K562 (cell line): ENCODE measurements around the gene KDM2B. TPM values are rescaled to one million over a fixed set of nuclear protein-coding genes. Genes with fewer than 3 reads are reported as not detected.
A peak's percentile ranks its signal among the peaks of the same experiment; 100 is the strongest.

Experiments used
- ELF4 ChIP-seq: fragments of 450-650 bp; formaldehyde crosslinking; IDR thresholded peaks from 2 replicates; pipeline ENCODE4 v1.4.0; 2022; ENCODE audit warnings: missing genetic modification characterization
- FOXJ3 ChIP-seq: sonication (generic); formaldehyde crosslinking; IDR thresholded peaks from 2 replicates; pipeline ENCODE4 v1.4.0; 2020; ENCODE audit warnings: mild to moderate bottlenecking, missing genetic modification reagents
- HDAC3 ChIP-seq: fragments of 450-650 bp; IDR thresholded peaks from 2 replicates; pipeline ENCODE4 v1.6.1; 2018; ENCODE audit warnings: borderline replicate concordance, mild to moderate bottlenecking, moderate library complexity; ENCODE audit not compliant: partially characterized antibody
- HMG20B ChIP-seq: fragments of 250-450 bp; sonication (Bioruptor Pico); IDR thresholded peaks from 2 replicates; pipeline ENCODE4 v1.5.0; 2021; ENCODE audit warnings: mild to moderate bottlenecking
- TCFL5 ChIP-seq: fragments of 250-450 bp; sonication (Bioruptor Pico); conservative IDR thresholded peaks from 2 replicates; pipeline ENCODE4 v1.6.1; 2021; ENCODE audit warnings: mild to moderate bottlenecking, moderate library complexity, matching md5 sums
- TOE1 ChIP-seq, 2 experiments: fragments of 450-650 bp in 1 of 2; sonication (generic) in 1 of 2; formaldehyde crosslinking in 1 of 2; IDR thresholded peaks; 2 replicates each; pipeline versions ENCODE4 v1.7.1 to v1.8.0; 2016 to 2022; ENCODE audit warnings: borderline replicate concordance in 2 of 2, mild to moderate bottlenecking in 2 of 2, antibody characterized with exemption in 1 of 2, inconsistent platforms in 1 of 2, low read depth in 1 of 2, missing genetic modification reagents in 1 of 2, moderate library complexity in 1 of 2
- ZNF140 ChIP-seq: fragments of 250-450 bp; sonication (Bioruptor Pico); IDR thresholded peaks from 2 replicates; pipeline ENCODE4 v1.8.0; 2021; ENCODE audit warnings: moderate library complexity, mild to moderate bottlenecking, inconsistent platforms
- polyA plus RNA-seq, 8 experiments: library from polyadenylated mRNA; depleted of rRNA in 4 of 8; stranded (reverse) in 5 of 8; unstranded in 3 of 8; fragments of >200 nt; fragmentation: Nextera tagmentation in 2 of 8; fragmentation: Illumina TruSeq in 1 of 8; extraction: Ambion mirVana in 2 of 8; extraction: Trizol in 1 of 8; gene quantifications; 2 replicates each; pipeline versions ENCODE4 v1.2.1 to v1.2.3, GENCODE V29; 2011 to 2014; ENCODE audit warnings: inconsistent platforms in 1 of 8, missing spikeins in 1 of 8
- total RNA-seq, 7 experiments: library from RNA; depleted of rRNA in 6 of 7; stranded (reverse); fragments of >200 nt in 6 of 7; fragmentation: Illumina TruSeq in 2 of 7; extraction: Trizol in 2 of 7; gene quantifications; 2 replicates each; pipeline versions ENCODE4 v1.2.1 to v1.2.3, GENCODE V29; 2011 to 2021; ENCODE audit warnings: low replicate concordance in 1 of 7
- TF ChIP-seq, protein P1 (sequence below), 2 experiments: fragments of 450-650 bp; conservative IDR thresholded peaks; 2 replicates each; pipeline ENCODE4 v1.6.1; 2017; ENCODE audit warnings: mild to moderate bottlenecking in 2 of 2, moderate library complexity in 2 of 2
- TF ChIP-seq, protein P2 (sequence below): sonication (generic); formaldehyde crosslinking; IDR thresholded peaks from 2 replicates; pipeline ENCODE4 v1.8.0; 2022; ENCODE audit warnings: mild to moderate bottlenecking, missing genetic modification reagents
- TF ChIP-seq, protein P3 (sequence below): fragments of 250-450 bp; sonication (Bioruptor Pico); IDR thresholded peaks from 2 replicates; pipeline ENCODE4 v1.5.0; 2021; ENCODE audit warnings: mild to moderate bottlenecking, borderline replicate concordance
- TF ChIP-seq, protein P4 (sequence below): fragments of 450-650 bp; IDR thresholded peaks from 2 replicates; pipeline ENCODE4 v1.6.1; 2018; ENCODE audit warnings: mild to moderate bottlenecking, low read depth; ENCODE audit not compliant: partially characterized antibody
- TF ChIP-seq, protein P5 (sequence below): sonication (generic); formaldehyde crosslinking; IDR thresholded peaks from 2 replicates; pipeline ENCODE4 v1.8.1; 2023; ENCODE audit warnings: missing genetic modification reagents, mild to moderate bottlenecking, borderline replicate concordance

KDM2B gene
- total and polyA plus RNA-seq, 9 of the 15 experiments (the other 6 are each of a cell fraction or from before 2014, with no cell fraction given), result 7.4 to 50.5 (median 22.5) TPM

DNA sequence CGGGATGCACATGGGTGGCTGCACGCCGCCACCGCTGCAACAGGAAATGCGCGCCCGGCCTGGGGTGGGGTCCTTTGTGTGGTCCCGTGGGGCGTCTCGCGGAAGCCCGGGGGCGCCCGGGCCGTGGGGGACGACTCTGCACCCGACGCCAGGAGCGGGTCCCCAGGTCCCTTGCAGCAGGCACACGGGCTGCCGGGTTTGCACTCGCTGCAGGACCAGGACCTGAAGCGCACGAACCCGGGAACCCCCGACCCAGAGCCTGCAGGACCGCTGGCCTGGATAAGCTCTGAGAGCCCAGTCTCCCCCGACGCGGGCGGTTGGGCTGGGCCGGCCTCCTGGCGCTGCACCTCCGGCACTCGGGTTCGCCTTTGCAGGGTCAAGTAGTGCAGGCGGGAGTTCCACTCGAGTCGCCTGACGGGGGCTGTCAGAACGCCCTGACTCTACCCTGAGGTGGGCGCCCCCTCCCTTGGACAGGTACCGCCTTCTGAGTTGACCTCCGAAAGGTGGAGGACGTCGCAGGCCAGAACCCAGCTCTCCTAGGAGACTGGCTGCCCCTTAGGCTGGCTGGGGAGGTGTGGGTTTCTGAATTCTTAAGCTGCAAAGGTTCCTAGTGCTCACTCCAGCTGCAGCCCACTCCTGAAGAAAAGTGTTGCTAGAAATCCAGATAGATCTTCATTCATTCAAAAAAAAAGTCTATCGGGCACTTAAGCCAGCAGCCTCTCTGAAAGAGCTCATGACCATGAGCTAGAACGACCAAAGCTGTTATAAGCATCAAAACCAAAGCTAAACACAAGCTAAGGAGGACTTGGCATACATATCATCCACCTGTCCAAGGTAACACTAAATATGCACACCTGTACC, 113.0 kb downstream of the KDM2B start (continued):
- TF ChIP-seq, protein P1, sequence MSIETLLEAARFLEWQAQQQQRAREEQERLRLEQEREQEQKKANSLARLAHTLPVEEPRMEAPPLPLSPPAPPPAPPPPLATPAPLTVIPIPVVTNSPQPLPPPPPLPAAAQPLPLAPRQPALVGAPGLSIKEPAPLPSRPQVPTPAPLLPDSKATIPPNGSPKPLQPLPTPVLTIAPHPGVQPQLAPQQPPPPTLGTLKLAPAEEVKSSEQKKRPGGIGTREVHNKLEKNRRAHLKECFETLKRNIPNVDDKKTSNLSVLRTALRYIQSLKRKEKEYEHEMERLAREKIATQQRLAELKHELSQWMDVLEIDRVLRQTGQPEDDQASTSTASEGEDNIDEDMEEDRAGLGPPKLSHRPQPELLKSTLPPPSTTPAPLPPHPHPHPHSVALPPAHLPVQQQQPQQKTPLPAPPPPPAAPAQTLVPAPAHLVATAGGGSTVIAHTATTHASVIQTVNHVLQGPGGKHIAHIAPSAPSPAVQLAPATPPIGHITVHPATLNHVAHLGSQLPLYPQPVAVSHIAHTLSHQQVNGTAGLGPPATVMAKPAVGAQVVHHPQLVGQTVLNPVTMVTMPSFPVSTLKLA (conservative IDR thresholded peaks at IDR 0.05), result peak; percentile 24 to 76; a peak in 2 of 4 replicates
- no peak for TF ChIP-seq HDAC3
- TF ChIP-seq, protein P2, sequence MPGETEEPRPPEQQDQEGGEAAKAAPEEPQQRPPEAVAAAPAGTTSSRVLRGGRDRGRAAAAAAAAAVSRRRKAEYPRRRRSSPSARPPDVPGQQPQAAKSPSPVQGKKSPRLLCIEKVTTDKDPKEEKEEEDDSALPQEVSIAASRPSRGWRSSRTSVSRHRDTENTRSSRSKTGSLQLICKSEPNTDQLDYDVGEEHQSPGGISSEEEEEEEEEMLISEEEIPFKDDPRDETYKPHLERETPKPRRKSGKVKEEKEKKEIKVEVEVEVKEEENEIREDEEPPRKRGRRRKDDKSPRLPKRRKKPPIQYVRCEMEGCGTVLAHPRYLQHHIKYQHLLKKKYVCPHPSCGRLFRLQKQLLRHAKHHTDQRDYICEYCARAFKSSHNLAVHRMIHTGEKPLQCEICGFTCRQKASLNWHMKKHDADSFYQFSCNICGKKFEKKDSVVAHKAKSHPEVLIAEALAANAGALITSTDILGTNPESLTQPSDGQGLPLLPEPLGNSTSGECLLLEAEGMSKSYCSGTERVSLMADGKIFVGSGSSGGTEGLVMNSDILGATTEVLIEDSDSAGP, result no peak
- no peak for TF ChIP-seq ELF4 (CRISPR knock-in tag)
- TF ChIP-seq HMG20B (CRISPR knock-in tag), result no peak
- TF ChIP-seq, protein P3, sequence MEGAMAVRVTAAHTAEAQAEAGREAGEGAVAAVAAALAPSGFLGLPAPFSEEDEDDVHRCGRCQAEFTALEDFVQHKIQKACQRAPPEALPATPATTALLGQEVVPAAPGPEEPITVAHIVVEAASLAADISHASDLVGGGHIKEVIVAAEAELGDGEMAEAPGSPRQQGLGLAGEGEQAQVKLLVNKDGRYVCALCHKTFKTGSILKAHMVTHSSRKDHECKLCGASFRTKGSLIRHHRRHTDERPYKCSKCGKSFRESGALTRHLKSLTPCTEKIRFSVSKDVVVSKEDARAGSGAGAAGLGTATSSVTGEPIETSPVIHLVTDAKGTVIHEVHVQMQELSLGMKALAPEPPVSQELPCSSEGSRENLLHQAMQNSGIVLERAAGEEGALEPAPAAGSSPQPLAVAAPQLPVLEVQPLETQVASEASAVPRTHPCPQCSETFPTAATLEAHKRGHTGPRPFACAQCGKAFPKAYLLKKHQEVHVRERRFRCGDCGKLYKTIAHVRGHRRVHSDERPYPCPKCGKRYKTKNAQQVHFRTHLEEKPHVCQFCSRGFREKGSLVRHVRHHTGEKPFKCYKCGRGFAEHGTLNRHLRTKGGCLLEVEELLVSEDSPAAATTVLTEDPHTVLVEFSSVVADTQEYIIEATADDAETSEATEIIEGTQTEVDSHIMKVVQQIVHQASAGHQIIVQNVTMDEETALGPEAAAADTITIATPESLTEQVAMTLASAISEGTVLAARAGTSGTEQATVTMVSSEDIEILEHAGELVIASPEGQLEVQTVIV (CRISPR knock-in tag), result no peak
- TF ChIP-seq TOE1 (IDR thresholded peaks at IDR 0.05; ENCODE audit: borderline replicate concordance), result no peak
- TF ChIP-seq TOE1 (CRISPR knock-in tag; IDR thresholded peaks at IDR 0.05; ENCODE audit: borderline replicate concordance, low read depth), result no peak
- TF ChIP-seq FOXJ3, result no peak
- TF ChIP-seq, protein P4, sequence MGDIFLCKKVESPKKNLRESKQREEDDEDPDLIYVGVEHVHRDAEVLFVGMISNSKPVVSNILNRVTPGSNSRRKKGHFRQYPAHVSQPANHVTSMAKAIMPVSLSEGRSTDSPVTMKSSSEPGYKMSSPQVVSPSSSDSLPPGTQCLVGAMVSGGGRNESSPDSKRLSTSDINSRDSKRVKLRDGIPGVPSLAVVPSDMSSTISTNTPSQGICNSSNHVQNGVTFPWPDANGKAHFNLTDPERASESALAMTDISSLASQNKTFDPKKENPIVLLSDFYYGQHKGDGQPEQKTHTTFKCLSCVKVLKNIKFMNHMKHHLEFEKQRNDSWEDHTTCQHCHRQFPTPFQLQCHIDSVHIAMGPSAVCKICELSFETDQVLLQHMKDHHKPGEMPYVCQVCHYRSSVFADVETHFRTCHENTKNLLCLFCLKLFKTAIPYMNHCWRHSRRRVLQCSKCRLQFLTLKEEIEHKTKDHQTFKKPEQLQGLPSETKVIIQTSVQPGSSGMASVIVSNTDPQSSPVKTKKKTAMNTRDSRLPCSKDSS, result no peak
- no peak for TF ChIP-seq TCFL5 (CRISPR knock-in tag)
- TF ChIP-seq, protein P5, sequence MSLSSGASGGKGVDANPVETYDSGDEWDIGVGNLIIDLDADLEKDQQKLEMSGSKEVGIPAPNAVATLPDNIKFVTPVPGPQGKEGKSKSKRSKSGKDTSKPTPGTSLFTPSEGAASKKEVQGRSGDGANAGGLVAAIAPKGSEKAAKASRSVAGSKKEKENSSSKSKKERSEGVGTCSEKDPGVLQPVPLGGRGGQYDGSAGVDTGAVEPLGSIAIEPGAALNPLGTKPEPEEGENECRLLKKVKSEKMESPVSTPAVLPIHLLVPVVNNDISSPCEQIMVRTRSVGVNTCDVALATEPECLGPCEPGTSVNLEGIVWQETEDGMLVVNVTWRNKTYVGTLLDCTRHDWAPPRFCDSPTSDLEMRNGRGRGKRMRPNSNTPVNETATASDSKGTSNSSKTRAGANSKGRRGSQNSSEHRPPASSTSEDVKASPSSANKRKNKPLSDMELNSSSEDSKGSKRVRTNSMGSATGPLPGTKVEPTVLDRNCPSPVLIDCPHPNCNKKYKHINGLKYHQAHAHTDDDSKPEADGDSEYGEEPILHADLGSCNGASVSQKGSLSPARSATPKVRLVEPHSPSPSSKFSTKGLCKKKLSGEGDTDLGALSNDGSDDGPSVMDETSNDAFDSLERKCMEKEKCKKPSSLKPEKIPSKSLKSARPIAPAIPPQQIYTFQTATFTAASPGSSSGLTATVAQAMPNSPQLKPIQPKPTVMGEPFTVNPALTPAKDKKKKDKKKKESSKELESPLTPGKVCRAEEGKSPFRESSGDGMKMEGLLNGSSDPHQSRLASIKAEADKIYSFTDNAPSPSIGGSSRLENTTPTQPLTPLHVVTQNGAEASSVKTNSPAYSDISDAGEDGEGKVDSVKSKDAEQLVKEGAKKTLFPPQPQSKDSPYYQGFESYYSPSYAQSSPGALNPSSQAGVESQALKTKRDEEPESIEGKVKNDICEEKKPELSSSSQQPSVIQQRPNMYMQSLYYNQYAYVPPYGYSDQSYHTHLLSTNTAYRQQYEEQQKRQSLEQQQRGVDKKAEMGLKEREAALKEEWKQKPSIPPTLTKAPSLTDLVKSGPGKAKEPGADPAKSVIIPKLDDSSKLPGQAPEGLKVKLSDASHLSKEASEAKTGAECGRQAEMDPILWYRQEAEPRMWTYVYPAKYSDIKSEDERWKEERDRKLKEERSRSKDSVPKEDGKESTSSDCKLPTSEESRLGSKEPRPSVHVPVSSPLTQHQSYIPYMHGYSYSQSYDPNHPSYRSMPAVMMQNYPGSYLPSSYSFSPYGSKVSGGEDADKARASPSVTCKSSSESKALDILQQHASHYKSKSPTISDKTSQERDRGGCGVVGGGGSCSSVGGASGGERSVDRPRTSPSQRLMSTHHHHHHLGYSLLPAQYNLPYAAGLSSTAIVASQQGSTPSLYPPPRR (CRISPR knock-in tag), result 0 out of 2 replicates have a peak, but pooled peaks have one; percentile 27
- no peak for TF ChIP-seq ZNF140 (CRISPR knock-in tag)
